COR-L47 (cell line): ENCODE results near the gene FYB1.
"Not testable (repeated sequence)": the region's sequence is repeated elsewhere in the genome, so short reads cannot be mapped to it uniquely, and the experiment has no call there.

Experiments used
- DNase-seq: peaks from one replicate; lab custom pipeline; 2025; lab: John Stamatoyannopoulos, UW

Gene FYB1

GRCh38 chr5:39186722-39187539 is 32.4 kb downstream of the FYB1 start:
- DNase-seq = no peak

DNA sequence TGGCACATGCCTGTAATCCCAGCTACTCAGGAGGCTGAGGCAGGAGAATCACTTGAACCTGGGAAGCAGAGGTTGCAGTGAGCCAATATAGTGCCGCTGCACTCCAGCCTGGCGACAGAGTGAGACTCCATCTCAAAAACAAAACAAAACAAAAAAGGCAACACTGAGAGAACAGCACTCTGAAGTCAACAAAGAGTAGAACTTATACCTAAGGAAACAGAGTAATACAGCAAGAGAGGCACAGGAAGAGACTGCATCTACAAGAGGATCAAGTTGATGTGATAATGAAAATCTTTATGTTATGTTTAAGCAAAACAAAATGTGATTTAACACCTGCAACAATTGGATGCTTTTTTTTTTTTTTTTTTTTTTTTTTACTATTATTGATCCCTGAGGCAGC is 33.1 kb downstream of the FYB1 start:
- DNase-seq = no peak

GRCh38 chr5:39185761-39186160 is 33.6 kb downstream of the FYB1 start:
- no peak for DNase-seq

- not testable (repeated sequence) for DNase-seq
Observed at GRCh38 chr5:39179561-39179960, 39.8 kb downstream of the FYB1 start.

DNA sequence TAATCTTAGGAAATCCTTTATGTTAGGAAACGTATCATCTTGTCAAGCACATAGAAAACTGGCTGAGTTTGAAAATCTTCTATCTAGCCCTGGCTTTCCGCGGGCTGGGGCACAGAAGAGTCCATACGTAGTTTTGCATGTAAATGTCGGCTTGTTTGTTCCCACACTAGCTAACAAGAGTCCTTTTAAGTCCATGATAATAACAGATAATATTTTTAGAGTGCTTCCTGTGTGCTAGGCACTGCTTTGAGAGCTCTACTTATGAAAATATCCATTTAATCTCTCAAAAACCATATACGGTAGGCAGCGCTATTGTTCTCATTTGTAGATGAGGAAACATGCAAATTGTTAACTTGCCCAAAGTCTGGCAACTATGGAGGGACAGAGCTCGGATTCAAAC is 40.5 kb downstream of the FYB1 start:
- DNase-seq = no peak

DNA sequence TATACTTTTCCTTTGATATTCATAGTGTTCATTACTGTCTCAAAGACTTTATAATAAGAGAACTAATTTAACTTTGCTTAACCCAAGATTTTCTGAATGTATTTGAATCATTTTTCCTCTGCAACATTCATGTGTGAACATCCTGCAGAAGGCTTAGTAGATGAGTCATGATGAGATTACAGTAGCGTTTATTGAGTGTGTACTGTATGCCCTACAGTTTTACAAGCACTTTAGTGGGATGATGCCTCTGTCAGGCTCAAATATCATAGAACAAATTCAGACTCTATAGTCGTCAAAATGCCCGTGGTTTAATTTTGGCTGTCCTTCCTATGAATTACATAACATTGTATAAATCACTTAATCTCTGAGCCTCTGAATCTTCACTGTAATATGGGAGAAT is 41.2 kb downstream of the FYB1 start:
- no peak for DNase-seq

- no peak for DNase-seq
Observed at GRCh38 chr5:39177631-39177964, 41.8 kb downstream of the FYB1 start.

- DNase-seq = no peak
Observed at GRCh38 chr5:39176759-39177630, 42.4 kb downstream of the FYB1 start.

- no peak for DNase-seq
Observed at GRCh38 chr5:39175273-39175955, 43.9 kb downstream of the FYB1 start.

GRCh38 chr5:39173069-39173468 is 46.3 kb downstream of the FYB1 start:
- DNase-seq = no peak

DNA sequence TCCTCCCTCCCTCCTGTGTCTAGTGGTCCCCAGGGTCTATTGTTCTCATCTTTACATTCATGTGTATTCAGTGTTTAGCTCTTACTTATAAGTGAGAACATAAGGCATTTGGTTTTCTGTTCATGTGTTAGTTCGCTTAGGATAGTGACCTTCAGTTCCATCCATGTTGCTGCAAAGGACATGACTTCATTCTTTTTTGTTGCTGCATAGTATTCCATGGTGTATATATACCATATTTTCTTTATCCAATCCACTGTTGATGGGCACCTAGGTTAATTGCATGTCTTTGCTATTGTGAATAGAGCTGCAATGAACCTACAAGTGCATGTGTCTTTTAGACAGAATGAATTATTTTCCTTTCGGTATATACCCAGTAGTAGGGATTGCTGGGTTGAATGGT is 46.8 kb downstream of the FYB1 start:
- DNase-seq = no peak

DNA sequence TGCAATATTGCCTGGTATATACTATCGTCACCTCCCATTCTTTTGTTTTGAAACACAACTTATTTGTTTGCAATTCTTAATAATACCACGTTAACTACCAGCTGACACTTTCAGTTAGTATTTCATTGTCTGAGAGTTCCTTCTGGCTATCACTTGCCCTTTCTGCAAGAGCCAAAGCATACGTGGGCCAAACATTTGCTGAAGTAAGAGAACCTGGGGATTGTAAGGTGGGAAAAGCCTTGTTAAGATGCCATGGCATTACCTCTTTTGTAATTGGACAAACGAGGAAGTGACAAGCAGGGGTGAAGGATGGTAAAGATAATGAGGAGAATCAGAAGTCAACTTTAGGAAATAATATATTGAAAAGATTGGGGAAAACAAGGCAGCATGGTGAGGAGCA is 47.7 kb downstream of the FYB1 start:
- DNase-seq = no peak

DNA sequence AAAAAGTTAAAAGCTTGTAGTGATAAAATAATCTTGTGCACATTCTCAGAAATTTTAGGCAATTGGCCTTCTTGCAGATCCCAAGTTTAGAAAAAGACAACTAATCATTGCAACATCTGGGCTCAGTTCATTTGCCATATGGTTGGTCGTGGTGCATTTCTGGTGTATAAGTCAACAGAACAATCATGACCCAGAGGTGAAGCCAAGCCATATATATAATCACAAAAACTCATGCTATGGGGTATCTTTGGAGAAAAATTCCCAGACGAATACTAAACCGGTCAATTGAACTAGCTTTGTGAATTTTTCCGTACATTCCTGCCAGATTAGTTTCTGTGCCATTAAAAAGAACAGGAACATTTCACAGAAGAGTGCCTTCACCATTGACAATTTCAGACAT is 50.3 kb downstream of the FYB1 start:
- DNase-seq = no peak

- no peak for DNase-seq
Observed at GRCh38 chr5:39167972-39168342, 51.4 kb downstream of the FYB1 start.

- DNase-seq = no peak
Observed at GRCh38 chr5:39167141-39167971, 52.0 kb downstream of the FYB1 start.

- DNase-seq = no peak
Observed at GRCh38 chr5:39164529-39165402, 54.6 kb downstream of the FYB1 start.

- DNase-seq = no peak
Observed at GRCh38 chr5:39164016-39164415, 55.3 kb downstream of the FYB1 start.

DNA sequence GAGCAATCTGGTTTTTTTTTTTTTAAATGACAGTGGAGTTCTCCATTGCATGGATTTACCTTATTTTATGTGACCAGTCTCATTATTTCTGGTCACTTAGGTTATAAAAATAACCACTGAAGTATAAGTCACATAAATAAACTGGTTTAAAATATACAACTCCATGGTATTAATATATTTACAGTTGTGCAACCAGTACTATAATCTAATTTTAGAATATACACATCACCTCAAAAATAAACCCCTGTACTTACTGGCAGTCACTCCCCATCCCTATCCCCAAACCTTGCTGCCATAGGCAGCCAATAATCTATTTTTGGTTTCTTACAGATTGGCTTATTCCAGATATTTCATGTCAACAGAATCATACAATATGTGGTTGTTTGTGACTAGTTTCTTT is 57.8 kb downstream of the FYB1 start:
- DNase-seq = no peak

GRCh38 chr5:39160576-39161213 is 58.7 kb downstream of the FYB1 start:
- DNase-seq = no peak

- DNase-seq = no peak
Observed at GRCh38 chr5:39159811-39160490, 59.4 kb downstream of the FYB1 start.
